Measurements from ENCODE around the gene CHST8.
"Not testable (repeated sequence)": the region's sequence is repeated elsewhere in the genome, so short reads cannot be mapped to it uniquely, and the experiment has no call there.

The CHST8 gene

DNA sequence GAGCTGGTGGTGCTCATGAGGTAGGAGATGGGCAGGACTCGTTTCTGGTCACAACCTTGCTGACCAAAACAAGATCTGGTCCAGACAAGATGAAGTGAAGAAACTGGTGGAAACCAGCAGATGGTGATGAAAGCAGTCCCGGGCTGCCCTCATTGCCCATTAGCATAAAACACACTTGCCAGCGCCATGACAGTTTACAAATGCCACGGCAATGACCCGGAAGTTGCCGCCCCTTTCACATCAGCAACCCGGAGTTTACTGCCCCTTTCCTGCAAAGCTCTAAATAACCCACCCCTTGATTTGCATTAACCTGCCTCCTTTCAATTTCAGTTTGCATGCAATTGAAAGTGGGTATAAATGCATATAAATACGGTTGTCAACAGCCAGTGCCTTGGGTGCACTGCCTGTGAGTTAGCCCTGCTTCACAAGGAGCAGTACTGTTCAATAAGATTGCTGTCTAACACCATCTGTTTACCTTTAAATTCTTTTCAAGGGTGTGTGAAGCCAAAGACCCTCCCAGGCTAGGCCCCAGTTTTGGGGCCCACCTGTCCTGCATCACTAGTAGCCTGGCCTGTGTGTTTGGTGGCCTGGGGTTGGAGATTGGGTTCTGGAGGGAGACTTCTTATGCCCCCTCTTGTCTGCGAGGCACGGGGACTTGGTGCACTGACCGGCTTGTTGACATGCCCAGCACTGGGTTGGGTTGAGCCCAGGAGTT, 38.8 kb downstream of the CHST8 start:
- TF ChIP-seq, protein P1, sequence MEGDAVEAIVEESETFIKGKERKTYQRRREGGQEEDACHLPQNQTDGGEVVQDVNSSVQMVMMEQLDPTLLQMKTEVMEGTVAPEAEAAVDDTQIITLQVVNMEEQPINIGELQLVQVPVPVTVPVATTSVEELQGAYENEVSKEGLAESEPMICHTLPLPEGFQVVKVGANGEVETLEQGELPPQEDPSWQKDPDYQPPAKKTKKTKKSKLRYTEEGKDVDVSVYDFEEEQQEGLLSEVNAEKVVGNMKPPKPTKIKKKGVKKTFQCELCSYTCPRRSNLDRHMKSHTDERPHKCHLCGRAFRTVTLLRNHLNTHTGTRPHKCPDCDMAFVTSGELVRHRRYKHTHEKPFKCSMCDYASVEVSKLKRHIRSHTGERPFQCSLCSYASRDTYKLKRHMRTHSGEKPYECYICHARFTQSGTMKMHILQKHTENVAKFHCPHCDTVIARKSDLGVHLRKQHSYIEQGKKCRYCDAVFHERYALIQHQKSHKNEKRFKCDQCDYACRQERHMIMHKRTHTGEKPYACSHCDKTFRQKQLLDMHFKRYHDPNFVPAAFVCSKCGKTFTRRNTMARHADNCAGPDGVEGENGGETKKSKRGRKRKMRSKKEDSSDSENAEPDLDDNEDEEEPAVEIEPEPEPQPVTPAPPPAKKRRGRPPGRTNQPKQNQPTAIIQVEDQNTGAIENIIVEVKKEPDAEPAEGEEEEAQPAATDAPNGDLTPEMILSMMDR (IDR thresholded peaks at IDR 0.05; ENCODE audit: borderline replicate concordance, extremely low read depth, low read length, poor library complexity, severe bottlenecking) = no peak
- no peak for TF ChIP-seq EZH2 (IDR thresholded peaks at IDR 0.05; ENCODE audit: borderline replicate concordance, low read depth, low read length, severe bottlenecking)
- no peaks in the 10 kb centered on the region for H3K9me3 ChIP-seq (ENCODE audit: insufficient read depth, low read length, severe bottlenecking)
- no peak for ATAC-seq (ENCODE audit: insufficient read depth, low read depth)
- no peak overlapping the region for H2AFZ ChIP-seq (ENCODE audit: low read depth, low read length)
- no peaks in the 10 kb centered on the region for H3K79me2 ChIP-seq (ENCODE audit: insufficient read depth, low read length)
- H3K27ac ChIP-seq (ENCODE audit: low read length) = no peak overlapping the region
- H3K27me3 ChIP-seq (ENCODE audit: insufficient read depth, low read length, poor library complexity) = no peaks in the 10 kb centered on the region
- no peak overlapping the region for H3K4me2 ChIP-seq (ENCODE audit: insufficient read depth, low read length)
- H3K36me3 ChIP-seq (ENCODE audit: insufficient read depth, low read length) = no peaks in the 10 kb centered on the region
- H4K20me1 ChIP-seq (ENCODE audit: insufficient read depth, low read length) = no peaks in the 10 kb centered on the region; the same call in 1 of the 2 replicates
- H3K4me1 ChIP-seq (ENCODE audit: insufficient read depth, low read length) = no peaks in the 10 kb centered on the region
- no peak for DNase-seq
- H3K4me3 ChIP-seq (ENCODE audit: low read depth in 1 of 2, low read length in 2 of 2) = no peak overlapping the region
- H3K9ac ChIP-seq (ENCODE audit: low read depth, low read length) = no peak overlapping the region

DNA sequence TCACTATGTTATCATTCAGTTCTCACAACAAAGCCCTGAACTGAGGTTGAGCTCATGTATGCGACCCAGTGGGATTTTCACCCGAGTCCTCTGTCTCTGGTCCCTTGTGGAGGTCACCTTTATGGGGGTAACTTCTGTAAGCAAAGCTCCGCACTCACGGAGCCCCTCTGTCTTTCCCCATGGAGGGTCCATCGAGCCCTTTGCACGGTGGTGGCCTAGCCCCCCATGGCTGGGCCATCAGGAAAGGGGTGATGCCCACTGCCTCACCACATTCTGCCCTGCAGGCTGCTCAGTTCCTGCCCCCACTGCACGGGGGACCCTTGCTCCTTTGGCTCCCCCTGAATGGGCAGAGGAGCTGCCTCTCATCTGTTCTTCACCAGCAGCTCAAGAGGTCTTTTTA, 39.6 kb downstream of the CHST8 start:
- no peak overlapping the region for H3K4me3 ChIP-seq (ENCODE audit: low read depth in 1 of 2, low read length in 2 of 2)
- no peaks in the 10 kb centered on the region for H3K9me3 ChIP-seq (ENCODE audit: insufficient read depth, low read length, severe bottlenecking)
- no peaks in the 10 kb centered on the region for H3K79me2 ChIP-seq (ENCODE audit: insufficient read depth, low read length)
- ATAC-seq (ENCODE audit: insufficient read depth, low read depth) (no peak), DNase-seq (no peak)
- H3K9ac ChIP-seq (ENCODE audit: low read depth, low read length) = no peak overlapping the region
- H3K4me1 ChIP-seq (ENCODE audit: insufficient read depth, low read length) = no peaks in the 10 kb centered on the region
- peaks cover 4% of the 10 kb centered on the region; the same call in 1 of the 2 replicates for H4K20me1 ChIP-seq (ENCODE audit: insufficient read depth, low read length)
- no peak overlapping the region for H3K27ac ChIP-seq (ENCODE audit: low read length)
- H3K4me2 ChIP-seq (ENCODE audit: insufficient read depth, low read length) = no peak overlapping the region
- no peak overlapping the region for H2AFZ ChIP-seq (ENCODE audit: low read depth, low read length)
- H3K36me3 ChIP-seq (ENCODE audit: insufficient read depth, low read length) = no peaks in the 10 kb centered on the region
- TF ChIP-seq, protein P1 (IDR thresholded peaks at IDR 0.05; ENCODE audit: borderline replicate concordance, extremely low read depth, low read length, poor library complexity, severe bottlenecking) = no peak
- no peak for TF ChIP-seq EZH2 (IDR thresholded peaks at IDR 0.05; ENCODE audit: borderline replicate concordance, low read depth, low read length, severe bottlenecking)
- H3K27me3 ChIP-seq (ENCODE audit: insufficient read depth, low read length, poor library complexity) = no peaks in the 10 kb centered on the region

DNA sequence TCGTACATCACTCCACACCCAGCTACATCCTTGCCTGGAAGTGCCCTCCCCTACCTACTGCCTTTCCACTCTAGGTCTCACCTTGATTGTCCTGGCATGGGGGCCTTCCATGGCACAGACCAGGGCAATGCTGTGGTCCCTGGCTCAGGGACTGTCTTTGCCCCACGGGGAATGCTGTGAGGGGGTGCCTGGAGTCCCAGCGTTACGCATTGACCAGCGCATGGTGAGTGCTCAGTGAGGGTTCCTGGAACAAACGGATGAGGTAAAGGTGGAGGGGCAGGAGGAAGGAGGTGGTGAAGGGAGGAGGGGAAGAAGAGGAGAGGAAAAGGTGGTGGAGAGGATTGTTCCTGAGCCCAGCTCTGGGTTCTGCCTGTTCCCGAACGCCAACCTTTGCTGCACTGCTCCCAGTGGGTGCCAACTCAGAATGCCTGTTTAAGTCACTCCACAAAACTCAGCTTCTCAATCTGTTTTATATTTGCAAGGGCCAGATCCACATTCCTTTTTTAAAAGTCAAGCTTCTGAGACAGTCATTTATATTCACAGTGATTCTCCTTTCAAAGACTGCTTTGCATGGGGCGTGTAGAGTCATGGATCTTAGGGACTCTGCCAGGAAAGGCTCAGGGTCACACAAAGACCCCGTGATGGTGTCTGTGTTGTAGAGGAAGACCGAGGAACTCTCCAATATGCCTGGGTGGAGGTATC, 40.8 kb downstream of the CHST8 start:
- H3K4me1 ChIP-seq (ENCODE audit: insufficient read depth, low read length) = no peaks in the 10 kb centered on the region
- H4K20me1 ChIP-seq (ENCODE audit: insufficient read depth, low read length) = peaks cover 4% of the 10 kb centered on the region
- H3K4me3 ChIP-seq (ENCODE audit: low read depth in 1 of 2, low read length in 2 of 2) = no peak overlapping the region
- H3K4me2 ChIP-seq (ENCODE audit: insufficient read depth, low read length) = no peak overlapping the region
- H3K79me2 ChIP-seq (ENCODE audit: insufficient read depth, low read length) = no peaks in the 10 kb centered on the region
- H3K9ac ChIP-seq (ENCODE audit: low read depth, low read length) = no peak overlapping the region
- no peak overlapping the region for H2AFZ ChIP-seq (ENCODE audit: low read depth, low read length)
- H3K27ac ChIP-seq (ENCODE audit: low read length) = no peak overlapping the region
- ATAC-seq (ENCODE audit: insufficient read depth, low read depth) = no peak
- no peak for DNase-seq
- TF ChIP-seq EZH2 (IDR thresholded peaks at IDR 0.05; ENCODE audit: borderline replicate concordance, low read depth, low read length, severe bottlenecking) = no peak
- TF ChIP-seq, protein P1 (IDR thresholded peaks at IDR 0.05; ENCODE audit: borderline replicate concordance, extremely low read depth, low read length, poor library complexity, severe bottlenecking) = no peak
- H3K36me3 ChIP-seq (ENCODE audit: insufficient read depth, low read length) = no peaks in the 10 kb centered on the region
- no peaks in the 10 kb centered on the region for H3K27me3 ChIP-seq (ENCODE audit: insufficient read depth, low read length, poor library complexity)
- H3K9me3 ChIP-seq (ENCODE audit: insufficient read depth, low read length, severe bottlenecking) = no peaks in the 10 kb centered on the region

DNA sequence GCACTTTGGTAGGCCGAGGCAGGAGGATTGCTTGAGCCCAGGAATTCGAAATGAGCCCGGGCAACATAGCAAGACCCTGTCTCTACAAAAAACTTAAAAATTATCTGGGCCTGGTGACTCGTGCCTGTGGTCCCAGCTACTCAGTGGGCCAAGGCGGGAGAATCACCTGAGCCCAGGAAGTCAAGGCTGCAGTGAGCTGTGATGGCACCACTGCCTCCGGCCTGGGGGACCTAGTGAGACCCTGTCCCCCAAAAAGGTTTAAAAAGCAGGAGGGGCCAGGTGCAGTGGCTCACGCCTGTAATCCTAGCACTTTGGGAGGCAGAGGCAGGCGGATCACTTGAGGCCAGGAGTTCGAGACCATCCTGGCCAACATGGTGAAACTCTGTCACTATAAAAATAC, 41.6 kb downstream of the CHST8 start:
- not testable (repeated sequence) for H3K79me2 ChIP-seq (ENCODE audit: insufficient read depth, low read length); H3K36me3 ChIP-seq (ENCODE audit: insufficient read depth, low read length); H3K27me3 ChIP-seq (ENCODE audit: insufficient read depth, low read length, poor library complexity); H2AFZ ChIP-seq (ENCODE audit: low read depth, low read length); H3K27ac ChIP-seq (ENCODE audit: low read length); H3K4me1 ChIP-seq (ENCODE audit: insufficient read depth, low read length); ATAC-seq (ENCODE audit: insufficient read depth, low read depth); H4K20me1 ChIP-seq (ENCODE audit: insufficient read depth, low read length); H3K4me3 ChIP-seq (ENCODE audit: low read depth in 1 of 2, low read length in 2 of 2); H3K9me3 ChIP-seq (ENCODE audit: insufficient read depth, low read length, severe bottlenecking); H3K4me2 ChIP-seq (ENCODE audit: insufficient read depth, low read length); DNase-seq; H3K9ac ChIP-seq (ENCODE audit: low read depth, low read length)
